ENCODE data around the gene MORN1.

Gene MORN1

DNA sequence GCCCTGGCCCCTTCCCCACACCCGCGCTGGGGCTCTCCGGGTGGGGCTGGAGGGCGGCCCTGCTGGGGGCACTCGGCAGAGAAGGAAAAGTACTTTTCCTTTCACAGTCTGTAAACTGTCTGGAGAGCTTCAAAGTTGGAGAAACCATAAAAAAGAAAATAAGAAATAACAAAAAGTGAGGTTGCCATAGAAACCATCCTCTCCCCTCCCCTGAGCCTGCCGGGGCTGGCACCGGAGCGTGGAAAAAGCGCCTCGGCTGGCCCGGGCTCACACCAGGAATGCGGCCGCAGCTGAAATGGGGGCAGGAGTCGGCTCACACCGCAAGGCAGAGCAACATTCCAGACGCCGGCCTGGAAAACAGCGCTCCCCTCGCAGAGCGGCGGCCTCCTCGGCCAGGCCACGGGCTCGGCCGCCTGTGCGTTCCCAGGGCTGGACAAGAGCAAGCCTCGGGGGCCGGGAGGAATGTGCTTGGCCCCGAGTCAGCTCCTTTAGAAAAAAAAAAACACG is 69.2 kb downstream of the MORN1 start:
- TF ChIP-seq, protein P1, sequence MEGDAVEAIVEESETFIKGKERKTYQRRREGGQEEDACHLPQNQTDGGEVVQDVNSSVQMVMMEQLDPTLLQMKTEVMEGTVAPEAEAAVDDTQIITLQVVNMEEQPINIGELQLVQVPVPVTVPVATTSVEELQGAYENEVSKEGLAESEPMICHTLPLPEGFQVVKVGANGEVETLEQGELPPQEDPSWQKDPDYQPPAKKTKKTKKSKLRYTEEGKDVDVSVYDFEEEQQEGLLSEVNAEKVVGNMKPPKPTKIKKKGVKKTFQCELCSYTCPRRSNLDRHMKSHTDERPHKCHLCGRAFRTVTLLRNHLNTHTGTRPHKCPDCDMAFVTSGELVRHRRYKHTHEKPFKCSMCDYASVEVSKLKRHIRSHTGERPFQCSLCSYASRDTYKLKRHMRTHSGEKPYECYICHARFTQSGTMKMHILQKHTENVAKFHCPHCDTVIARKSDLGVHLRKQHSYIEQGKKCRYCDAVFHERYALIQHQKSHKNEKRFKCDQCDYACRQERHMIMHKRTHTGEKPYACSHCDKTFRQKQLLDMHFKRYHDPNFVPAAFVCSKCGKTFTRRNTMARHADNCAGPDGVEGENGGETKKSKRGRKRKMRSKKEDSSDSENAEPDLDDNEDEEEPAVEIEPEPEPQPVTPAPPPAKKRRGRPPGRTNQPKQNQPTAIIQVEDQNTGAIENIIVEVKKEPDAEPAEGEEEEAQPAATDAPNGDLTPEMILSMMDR (conservative IDR thresholded peaks at IDR 0.05; ENCODE audit: low read depth, low read length), result peak; percentile 33
- peak overlapping the region; percentile 8 for H3K4me3 ChIP-seq (ENCODE audit: low read depth, low read length)
- peak; percentile 96 for DNase-seq (ENCODE audit: low read depth)

GRCh38 chr1:2320760-2321667 is 70.3 kb downstream of the MORN1 start:
- TF ChIP-seq, protein P1 (conservative IDR thresholded peaks at IDR 0.05; ENCODE audit: low read depth, low read length), result no peak
- DNase-seq (ENCODE audit: low read depth), result no peak

DNA sequence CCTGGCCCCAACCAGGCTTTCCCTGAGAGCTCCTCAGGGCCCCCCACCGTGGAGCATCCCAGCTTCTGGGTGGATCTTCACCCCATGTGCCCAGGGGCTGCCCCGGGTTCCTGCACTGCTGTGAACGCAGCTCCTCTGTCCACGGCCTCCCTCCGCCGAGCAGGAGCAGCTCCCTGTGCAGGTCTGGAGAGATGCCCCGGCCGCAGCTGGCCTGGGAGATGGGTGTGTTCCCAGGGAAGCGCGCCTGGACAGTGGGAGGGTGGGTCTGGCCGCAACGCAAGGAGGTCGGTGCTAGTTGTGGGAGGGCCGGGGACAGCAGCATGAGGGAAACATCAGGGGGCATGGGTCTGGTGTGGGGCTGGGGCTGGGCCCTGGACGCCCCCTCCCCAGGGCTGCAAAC is 71.3 kb downstream of the MORN1 start:
- DNase-seq (ENCODE audit: low read depth), result no peak
- H3K4me3 ChIP-seq (ENCODE audit: low read depth, low read length), result no peak overlapping the region
- TF ChIP-seq, protein P1 (conservative IDR thresholded peaks at IDR 0.05; ENCODE audit: low read depth, low read length), result no peak

More at GRCh38 chr1:2320760-2321667, 70.3 kb downstream of the MORN1 start:
- no peak overlapping the region for H3K4me3 ChIP-seq (ENCODE audit: low read depth, low read length)

DNA sequence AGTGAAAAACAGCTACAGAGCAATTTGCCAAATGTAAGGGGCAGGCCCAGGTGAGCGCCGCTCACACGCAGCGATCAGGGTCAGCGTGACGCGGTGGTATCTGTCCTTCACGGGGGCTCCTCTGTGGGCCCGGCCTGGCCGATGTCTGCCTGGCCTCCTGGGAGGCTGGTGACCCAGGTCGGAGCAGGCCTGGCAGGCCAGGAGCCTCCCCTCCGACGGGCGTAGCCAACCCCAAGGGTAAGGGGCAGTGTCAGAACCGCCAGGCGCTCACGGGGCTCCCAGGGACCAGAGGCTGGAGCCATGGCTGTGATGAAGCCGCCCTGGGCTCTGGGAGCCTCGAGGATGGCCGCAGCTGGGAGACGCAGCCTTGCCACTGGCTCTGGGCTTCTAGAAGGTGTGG is 72.1 kb downstream of the MORN1 start:
- TF ChIP-seq, protein P1 (conservative IDR thresholded peaks at IDR 0.05; ENCODE audit: low read depth, low read length), result no peak
- no peak for DNase-seq (ENCODE audit: low read depth)
- H3K4me3 ChIP-seq (ENCODE audit: low read depth, low read length), result no peak overlapping the region

- DNase-seq (ENCODE audit: low read depth), result no peak
- TF ChIP-seq, protein P1 (conservative IDR thresholded peaks at IDR 0.05; ENCODE audit: low read depth, low read length), result no peak
- H3K4me3 ChIP-seq (ENCODE audit: low read depth, low read length), result no peak overlapping the region
These were observed 72.8 kb downstream of the MORN1 start for GRCh38 chr1:2318314-2319278.

DNA sequence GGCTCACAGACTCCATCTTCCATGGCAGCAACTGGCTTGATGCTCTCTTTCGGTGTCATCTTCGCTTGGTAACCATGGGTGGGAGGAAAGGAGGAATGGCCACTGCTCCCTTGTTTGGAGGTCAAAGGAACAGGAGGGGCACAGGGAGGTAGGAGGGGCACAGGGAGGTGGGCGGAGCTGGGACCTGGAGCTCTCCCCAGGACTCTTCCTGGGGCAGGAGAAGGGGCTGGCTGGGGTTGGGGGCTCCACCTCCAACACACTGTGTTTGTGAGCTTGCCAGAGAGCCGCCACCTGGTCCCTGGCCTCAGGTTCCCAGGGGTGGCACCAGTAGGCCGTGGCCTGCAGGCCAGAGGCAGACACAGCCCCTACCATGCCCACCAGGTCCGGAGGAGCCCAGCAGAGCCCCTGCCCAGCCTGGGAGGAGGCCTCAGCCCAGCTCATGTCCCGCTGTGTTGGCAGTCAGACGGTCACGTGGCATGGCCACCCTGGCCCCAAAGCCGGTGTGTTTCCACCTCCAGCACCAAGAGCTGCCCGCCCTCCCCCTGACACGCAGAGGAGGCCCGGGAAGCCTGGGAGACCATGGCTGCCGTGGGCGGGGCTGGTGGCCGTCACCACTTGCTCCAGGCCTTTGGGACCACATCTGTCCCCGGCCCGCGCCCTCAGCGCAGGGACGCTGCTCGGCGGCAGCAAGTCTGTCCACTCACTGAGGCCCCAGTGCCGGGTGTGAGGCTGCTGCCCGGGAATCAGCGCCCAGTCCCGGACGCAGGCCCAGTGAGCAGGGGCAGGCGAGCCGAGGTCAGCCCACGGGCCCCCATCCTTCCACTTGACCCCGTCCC is 73.9 kb downstream of the MORN1 start:
- no peak overlapping the region for H3K4me3 ChIP-seq (ENCODE audit: low read depth, low read length)
- no peak for DNase-seq (ENCODE audit: low read depth)
- TF ChIP-seq, protein P1 (conservative IDR thresholded peaks at IDR 0.05; ENCODE audit: low read depth, low read length), result no peak

Measured in choroid plexus epithelial cell (primary cell).